Body of pancreas (tissue), 4 donors: ENCODE measurements around the gene TMEM266. TPM values are rescaled to one million over a fixed set of nuclear protein-coding genes. Genes with fewer than 3 reads are reported as not detected.

Experiments
- ATAC-seq: fragments of 150-250 bp; one replicate; pipeline ENCODE4 v1.9.1; 2016
- DNase-seq, 4 donors: peaks; one replicate each; pipeline ENCODE4 v3.0.0-alpha.2; 2019
- H3K27ac ChIP-seq, 4 donors: fragments of 200-600 bp; sonication (generic); 1 replicate in 3 of 4; 2 replicates in 1 of 4; pipeline versions ENCODE4 v1.5.1 to v1.6.1; 2016 to 2019; ENCODE audit warnings: mild to moderate bottlenecking in 1 of 4, mixed read lengths in 1 of 4, moderate library complexity in 1 of 4
- H3K27me3 ChIP-seq, 2 donors: fragments of 200-600 bp; sonication (generic); one replicate each; pipeline ENCODE4 v1.6.0; 2016; ENCODE audit warnings: mild to moderate bottlenecking in 1 of 2
- H3K36me3 ChIP-seq, 2 donors: fragments of 200-600 bp; sonication (generic); replicated peaks in 1 of 2; 2 replicates each; pipeline ENCODE4 v1.5.1; 2016; ENCODE audit warnings: low read depth in 2 of 2; ENCODE audit not compliant: insufficient read depth in 1 of 2
- H3K4me1 ChIP-seq: fragments of 200-600 bp; sonication (generic); one replicate; pipeline ENCODE4 v1.6.0; 2016
- H3K4me3 ChIP-seq, 2 donors: fragments of 200-600 bp; sonication (generic); 1 replicate in 1 of 2; 2 replicates in 1 of 2; pipeline ENCODE4 v1.5.1; 2016 to 2019
- H3K9me3 ChIP-seq, 3 donors: fragments of 200-600 bp; sonication (generic); 1 replicate in 2 of 3; 2 replicates in 1 of 3; pipeline ENCODE4 v1.5.1; 2016
- POLR2A ChIP-seq, 3 donors: fragments of 450-650 bp; IDR thresholded peaks; one replicate each; pipeline ENCODE4 v1.6.1; 2016; ENCODE audit warnings: antibody characterized with exemption in 3 of 3, mild to moderate bottlenecking in 2 of 3
- WGBS, 2 donors: methylation state at CpG; one replicate each; pipeline ENCODE4 v1.1.5; 2017; 5-methylcytosine and 5-hydroxymethylcytosine counted together
- intact Hi-C: fragments of 100-400 bp; cut with DNase I; formaldehyde crosslinking; loops from one replicate; pipeline ENCODE4 v1.15.1; 2023
- total RNA-seq, 2 donors: library from RNA; depleted of rRNA; stranded (reverse); fragments of >200 nt; gene quantifications; one replicate each; pipeline ENCODE4 v1.1.0, GENCODE V29; 2016
- TF ChIP-seq, protein P1 (sequence below), 7 experiments: fragments of 450-650 bp in 4 of 7; fragments of 200-600 bp in 3 of 7; sonication (generic) in 3 of 7; IDR thresholded peaks; one replicate each; pipeline ENCODE4 v1.5.1; 2016 to 2019; ENCODE audit warnings: antibody characterized with exemption in 7 of 7

Gene TMEM266
- total RNA-seq, 2 donors from 2014 or later, result 0.66 to 9.1 TPM

GRCh38 chr15:76190070-76190564 is 130.3 kb downstream of the TMEM266 start:
- Histone ChIP-seq H3K9me3 (no peaks in the 10 kb centered on the region), H3K27me3 (no peaks in the 10 kb centered on the region), H3K27ac (no peak overlapping the region), H3K36me3 (no peaks in the 10 kb centered on the region), H3K4me3 (no peak overlapping the region), H3K4me1 (peaks cover 14% of the 10 kb centered on the region)
- no peak for TF ChIP-seq POLR2A (IDR thresholded peaks at IDR 0.05)
- TF ChIP-seq, protein P1, sequence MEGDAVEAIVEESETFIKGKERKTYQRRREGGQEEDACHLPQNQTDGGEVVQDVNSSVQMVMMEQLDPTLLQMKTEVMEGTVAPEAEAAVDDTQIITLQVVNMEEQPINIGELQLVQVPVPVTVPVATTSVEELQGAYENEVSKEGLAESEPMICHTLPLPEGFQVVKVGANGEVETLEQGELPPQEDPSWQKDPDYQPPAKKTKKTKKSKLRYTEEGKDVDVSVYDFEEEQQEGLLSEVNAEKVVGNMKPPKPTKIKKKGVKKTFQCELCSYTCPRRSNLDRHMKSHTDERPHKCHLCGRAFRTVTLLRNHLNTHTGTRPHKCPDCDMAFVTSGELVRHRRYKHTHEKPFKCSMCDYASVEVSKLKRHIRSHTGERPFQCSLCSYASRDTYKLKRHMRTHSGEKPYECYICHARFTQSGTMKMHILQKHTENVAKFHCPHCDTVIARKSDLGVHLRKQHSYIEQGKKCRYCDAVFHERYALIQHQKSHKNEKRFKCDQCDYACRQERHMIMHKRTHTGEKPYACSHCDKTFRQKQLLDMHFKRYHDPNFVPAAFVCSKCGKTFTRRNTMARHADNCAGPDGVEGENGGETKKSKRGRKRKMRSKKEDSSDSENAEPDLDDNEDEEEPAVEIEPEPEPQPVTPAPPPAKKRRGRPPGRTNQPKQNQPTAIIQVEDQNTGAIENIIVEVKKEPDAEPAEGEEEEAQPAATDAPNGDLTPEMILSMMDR (IDR thresholded peaks at IDR 0.05), result no peak
- intact Hi-C loops, result no loop called here
- ATAC-seq (no peak), DNase-seq (no peak)
- 29 to 46% methylated on average over 12 of the region's 12 CpGs for WGBS, 2 donors

DNA sequence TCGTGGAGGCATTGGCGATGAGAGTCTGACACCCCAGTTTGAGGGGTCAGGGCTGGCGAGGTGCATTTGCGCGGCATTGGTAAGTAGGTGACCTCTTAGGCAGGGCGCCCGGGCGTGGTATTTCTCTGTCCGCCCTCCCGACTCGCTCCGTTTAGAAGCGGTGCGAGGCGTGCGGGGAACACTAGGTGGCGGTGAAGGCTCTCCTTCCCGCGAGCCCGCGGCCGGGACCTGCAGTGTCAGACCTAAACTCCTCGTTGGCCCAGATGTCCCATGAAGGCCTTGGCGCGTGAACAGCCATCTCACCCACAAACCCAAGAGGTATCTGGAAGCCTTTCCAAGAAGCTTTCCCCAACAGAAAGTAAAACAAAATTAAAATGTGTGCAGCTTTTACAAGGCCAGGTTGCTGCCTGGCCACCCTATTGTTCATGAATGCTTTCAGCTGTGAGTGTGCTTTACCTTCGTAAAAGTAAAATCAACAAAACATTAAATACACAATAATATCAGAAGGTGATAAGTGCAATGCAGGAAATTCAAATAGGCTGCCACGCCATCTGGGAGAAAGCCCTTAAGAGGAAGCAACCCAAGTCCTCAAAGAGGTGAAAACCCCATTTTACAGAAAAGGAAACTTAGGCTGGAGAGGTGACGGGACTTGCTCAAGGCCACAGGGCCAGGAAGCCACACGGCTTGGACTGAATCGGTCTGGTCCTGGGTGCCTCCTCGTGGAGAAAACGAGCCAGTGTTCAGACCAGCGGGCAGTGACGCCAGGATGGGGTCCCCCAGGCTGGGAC is 131.2 kb downstream of the TMEM266 start:
- intact Hi-C loops, result no loop called here
- Histone ChIP-seq H3K9me3 (no peaks in the 10 kb centered on the region), H3K36me3 (no peaks in the 10 kb centered on the region), H3K4me1 (peaks cover 14% of the 10 kb centered on the region), H3K27me3 (no peaks in the 10 kb centered on the region), H3K27ac (peak overlapping the region in 3 of 4 donors; percentile 20 to 29 (median 26)), H3K4me3 (no peak overlapping the region)
- DNase-seq (peak; percentile 83 to 90 (median 84)), ATAC-seq (peak; percentile 91)
- WGBS, 2 donors, result 11 to 17% methylated on average over 19 to 34 of the region's 34 CpGs
- TF ChIP-seq, protein P1 (IDR thresholded peaks at IDR 0.05), result peak; percentile 83 to 91 (median 86)
- TF ChIP-seq POLR2A (IDR thresholded peaks at IDR 0.05), result peak in 1 of 3 donors; percentile 13

GRCh38 chr15:76191539-76192244 is 131.9 kb downstream of the TMEM266 start:
- no peak for ATAC-seq
- TF ChIP-seq, protein P1 (IDR thresholded peaks at IDR 0.05), result no peak
- no peak for TF ChIP-seq POLR2A (IDR thresholded peaks at IDR 0.05)
- Histone ChIP-seq H3K36me3 (no peaks in the 10 kb centered on the region), H3K4me3 (no peak overlapping the region), H3K27me3 (no peaks in the 10 kb centered on the region), H3K27ac (peak overlapping the region in 2 of 4 donors; percentile 20 to 29), H3K4me1 (peaks cover 21% of the 10 kb centered on the region), H3K9me3 (no peaks in the 10 kb centered on the region)
- intact Hi-C loops, result no loop called here
- 77 to 80% methylated on average over 51 to 55 of the region's 55 CpGs for WGBS, 2 donors
- DNase-seq, result no peak

GRCh38 chr15:76192715-76193114 is 132.9 kb downstream of the TMEM266 start:
- Histone ChIP-seq H3K4me3 (no peak overlapping the region), H3K27ac (no peak overlapping the region), H3K27me3 (no peaks in the 10 kb centered on the region), H3K9me3 (no peaks in the 10 kb centered on the region), H3K36me3 (no peaks in the 10 kb centered on the region), H3K4me1 (peaks cover 31% of the 10 kb centered on the region)
- WGBS, 2 donors, result 93% methylated on average over 4 to 8 of the region's 8 CpGs
- intact Hi-C loops, result no loop called here
- TF ChIP-seq, protein P1 (IDR thresholded peaks at IDR 0.05), result no peak
- no peak for TF ChIP-seq POLR2A (IDR thresholded peaks at IDR 0.05)
- DNase-seq (no peak), ATAC-seq (no peak)
